A549 (cell line): ENCODE results near the gene LRCH2. TPM values are rescaled to one million over a fixed set of nuclear protein-coding genes. Genes with fewer than 3 reads are reported as not detected.
A peak's percentile ranks its signal among the peaks of the same experiment; 100 is the strongest.

Source experiments
- ATAC-seq, 2 experiments: fragments of 200-7000 bp in 1 of 2; fragments of >200 bp in 1 of 2; cut with Nextera tagmentation in 1 of 2; cut with Tn5 transposase in 1 of 2; 3 replicates each; pipeline versions ENCODE4 v1.8.0 to v1.9.1; 2018 to 2020; ENCODE audit warnings: mild to moderate bottlenecking in 1 of 2, moderate library complexity in 1 of 2
- CTCF ChIA-PET: fragments of 300-600 bp; sonication (Branson Sonifier 250); formaldehyde crosslinking; extraction: SDS; loops from one replicate; lab custom pipeline; 2021; ENCODE audit warnings: antibody characterized with exemption, inconsistent platforms; lab: Yijun Ruan, JAX
- POLR2A ChIA-PET: fragments of 350-600 bp; formaldehyde crosslinking; extraction: SDS; loops from one replicate; lab custom pipeline; 2021; ENCODE audit warnings: antibody characterized with exemption, inconsistent platforms; lab: Yijun Ruan, JAX
- DNase-seq, 2 experiments: peaks; one replicate each; pipeline versions ENCODE4 v3.0.0 to v3.0.0-alpha.2; 2011 to 2016; ENCODE audit warnings: low read depth in 1 of 2, low spot score in 1 of 2
- FAIRE-seq: peaks from 2 replicates; lab custom pipeline; 2011; peaks lifted over from hg19 to GRCh38; lab: Jason Lieb, UNC
- H3K27ac ChIP-seq, 2 experiments: fragments of >200 bp; sonication (Bioruptor Twin); formaldehyde crosslinking; 3 replicates each; pipeline ENCODE4 v1.5.1; 2016 to 2017
- H3K4me1 ChIP-seq: fragments of >200 bp; sonication (Bioruptor Twin); formaldehyde crosslinking; 3 replicates; pipeline ENCODE4 v1.6.1; 2016
- H3K4me2 ChIP-seq: fragments of >200 bp; sonication (Bioruptor Twin); formaldehyde crosslinking; 3 replicates; pipeline ENCODE4 v1.6.1; 2016
- H3K4me3 ChIP-seq: fragments of >200 bp; sonication (Bioruptor Twin); formaldehyde crosslinking; 3 replicates; pipeline ENCODE4 v1.5.1; 2016
- H3K9me3 ChIP-seq: fragments of >200 bp; sonication (Bioruptor Twin); formaldehyde crosslinking; 3 replicates; pipeline ENCODE4 v1.6.1; 2016
- CEBPB ChIP-seq, 2 experiments: fragments of >200 bp in 1 of 2; sonication (Bioruptor Twin) in 1 of 2; formaldehyde crosslinking in 1 of 2; IDR thresholded peaks; 2 replicates each; pipeline ENCODE4 v1.6.1; 2012 to 2016
- CHD2 ChIP-seq: fragments of 150-350 bp; IDR thresholded peaks from 2 replicates; pipeline ENCODE4 v1.6.1; 2014; ENCODE audit warnings: low read length; ENCODE audit not compliant: partially characterized antibody
- GATA3 ChIP-seq: IDR thresholded peaks from 2 replicates; pipeline ENCODE4 v1.6.1; 2012; ENCODE audit warnings: borderline replicate concordance
- HDAC2 ChIP-seq: fragments of 200-600 bp; sonication (generic); IDR thresholded peaks from 2 replicates; pipeline ENCODE4 v1.6.1; 2016
- HOXB13 ChIP-seq: fragments of 250-450 bp; sonication (Bioruptor Pico); IDR thresholded peaks from 2 replicates; pipeline ENCODE4 v1.5.0; 2020; ENCODE audit warnings: low read depth, mild to moderate bottlenecking, moderate library complexity
- JUNB ChIP-seq: fragments of >200 bp; sonication (Bioruptor Twin); formaldehyde crosslinking; IDR thresholded peaks from 2 replicates; pipeline ENCODE4 v1.6.1; 2016
- MAFK ChIP-seq: fragments of 450-650 bp; IDR thresholded peaks from 2 replicates; pipeline ENCODE4 v1.6.1; 2014; ENCODE audit not compliant: partially characterized antibody
- NFE2L2 ChIP-seq: fragments of 150-350 bp; conservative IDR thresholded peaks from 2 replicates; pipeline ENCODE4 v1.6.1; 2014; ENCODE audit warnings: low read length
- POLR2A ChIP-seq: IDR thresholded peaks from 2 replicates; pipeline ENCODE4 v1.6.1; 2012; ENCODE audit warnings: mild to moderate bottlenecking, low read length
- ZFP36 ChIP-seq: fragments of 450-650 bp; IDR thresholded peaks from 2 replicates; pipeline ENCODE4 v1.6.1; 2014; ENCODE audit warnings: borderline replicate concordance; ENCODE audit not compliant: partially characterized antibody
- WGBS: methylation state at CpG from one replicate; pipeline ENCODE4 v1.1.6; 2017; ENCODE audit errors: missing lambda C conversion rate; 5-methylcytosine and 5-hydroxymethylcytosine counted together
- polyA plus RNA-seq, 4 experiments: library from polyadenylated mRNA; depleted of rRNA in 3 of 4; stranded (reverse); fragments of >200 nt; fragmentation: RNase III in 1 of 4; extraction: RNeasy Plus Mini Kit Qiagen cat#74134 plus additional on column Dnase treatment in 1 of 4; gene quantifications; 2 replicates in 3 of 4; 3 replicates in 1 of 4; pipeline ENCODE4 v1.2.3, GENCODE V29; 2011 to 2017
- TF ChIP-seq, protein P1 (sequence below): fragments of 450-650 bp; IDR thresholded peaks from 2 replicates; pipeline ENCODE4 v1.6.1; 2014; ENCODE audit warnings: antibody characterized with exemption
- TF ChIP-seq, protein P2 (sequence below): fragments of 250-450 bp; sonication (Bioruptor Pico); IDR thresholded peaks from 2 replicates; pipeline ENCODE4 v1.5.0; 2020; ENCODE audit warnings: low read depth, mild to moderate bottlenecking, moderate library complexity
- TF ChIP-seq, protein P3 (sequence below): fragments of >200 bp; sonication (Bioruptor Twin); formaldehyde crosslinking; IDR thresholded peaks from 3 replicates; pipeline ENCODE4 v1.6.1; 2016
- TF ChIP-seq, protein P4 (sequence below): fragments of >200 bp; sonication (Bioruptor Twin); formaldehyde crosslinking; IDR thresholded peaks from 3 replicates; pipeline ENCODE4 v1.5.1; 2016

LRCH2 gene
- polyA plus RNA-seq, 2 of the 4 experiments (the other 2 are of a cell fraction) = 0.01 to 0.05 TPM

DNA sequence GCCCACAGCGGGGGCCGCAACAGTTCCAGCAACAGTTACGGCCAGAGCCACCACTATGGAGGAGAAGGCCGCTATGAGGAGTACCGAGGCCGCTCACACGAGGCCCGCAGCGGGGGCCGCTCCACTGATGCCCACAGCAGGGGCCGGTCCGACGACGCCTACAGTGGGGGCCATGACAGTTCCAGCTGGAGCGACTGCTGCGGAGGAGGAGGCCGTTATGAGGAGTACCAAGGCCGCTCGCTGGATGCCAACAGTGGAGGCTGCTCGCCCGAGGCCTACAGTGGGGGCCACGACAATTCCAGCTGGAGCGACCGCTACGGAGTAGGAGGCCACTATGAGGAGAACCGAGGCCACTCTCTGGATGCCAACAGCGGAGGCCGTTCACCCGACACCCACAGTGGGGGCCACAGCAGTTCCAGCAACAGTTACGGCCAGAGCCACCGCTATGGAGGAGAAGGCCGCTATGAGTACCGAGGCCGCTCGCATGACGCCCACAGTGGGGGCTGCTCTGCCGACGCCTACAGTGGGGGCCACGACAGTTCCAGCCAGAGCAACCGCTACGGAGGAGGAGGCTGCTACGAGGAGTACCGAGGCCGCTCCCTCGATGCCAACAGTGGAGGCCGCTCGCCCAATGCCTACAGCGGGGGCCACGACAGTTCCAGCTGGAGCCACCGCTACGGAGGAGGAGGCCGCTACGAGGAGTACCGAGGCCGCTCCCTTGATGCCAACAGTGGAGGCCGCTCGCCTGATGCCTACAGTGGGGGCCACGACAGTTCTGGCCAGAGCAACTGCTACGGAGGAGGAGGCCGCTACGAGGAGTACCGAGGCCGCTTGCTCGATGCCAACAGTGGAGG lies 43.0 kb downstream of the LRCH2 start:
- CTCF ChIA-PET = no interaction called here
- 100% methylated on average over 7 of the region's 64 CpGs for WGBS
- no peaks in the 10 kb centered on the region for H3K9me3 ChIP-seq
- no peak for DNase-seq
- TF ChIP-seq, protein P1, sequence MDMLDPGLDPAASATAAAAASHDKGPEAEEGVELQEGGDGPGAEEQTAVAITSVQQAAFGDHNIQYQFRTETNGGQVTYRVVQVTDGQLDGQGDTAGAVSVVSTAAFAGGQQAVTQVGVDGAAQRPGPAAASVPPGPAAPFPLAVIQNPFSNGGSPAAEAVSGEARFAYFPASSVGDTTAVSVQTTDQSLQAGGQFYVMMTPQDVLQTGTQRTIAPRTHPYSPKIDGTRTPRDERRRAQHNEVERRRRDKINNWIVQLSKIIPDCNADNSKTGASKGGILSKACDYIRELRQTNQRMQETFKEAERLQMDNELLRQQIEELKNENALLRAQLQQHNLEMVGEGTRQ = no peak
- TF ChIP-seq CHD2 (no peak), HOXB13 (CRISPR knock-in tag) (no peak), HDAC2 (no peak), ZFP36 (no peak), JUNB (no peak), GATA3 (no peak), NFE2L2 (no peak), MAFK (no peak), CEBPB (IDR thresholded peaks at IDR 0.05) (no peak), POLR2A (no peak)
- TF ChIP-seq, protein P2, sequence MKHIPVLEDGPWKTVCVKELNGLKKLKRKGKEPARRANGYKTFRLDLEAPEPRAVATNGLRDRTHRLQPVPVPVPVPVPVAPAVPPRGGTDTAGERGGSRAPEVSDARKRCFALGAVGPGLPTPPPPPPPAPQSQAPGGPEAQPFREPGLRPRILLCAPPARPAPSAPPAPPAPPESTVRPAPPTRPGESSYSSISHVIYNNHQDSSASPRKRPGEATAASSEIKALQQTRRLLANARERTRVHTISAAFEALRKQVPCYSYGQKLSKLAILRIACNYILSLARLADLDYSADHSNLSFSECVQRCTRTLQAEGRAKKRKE = no peak
- TF ChIP-seq, protein P3, sequence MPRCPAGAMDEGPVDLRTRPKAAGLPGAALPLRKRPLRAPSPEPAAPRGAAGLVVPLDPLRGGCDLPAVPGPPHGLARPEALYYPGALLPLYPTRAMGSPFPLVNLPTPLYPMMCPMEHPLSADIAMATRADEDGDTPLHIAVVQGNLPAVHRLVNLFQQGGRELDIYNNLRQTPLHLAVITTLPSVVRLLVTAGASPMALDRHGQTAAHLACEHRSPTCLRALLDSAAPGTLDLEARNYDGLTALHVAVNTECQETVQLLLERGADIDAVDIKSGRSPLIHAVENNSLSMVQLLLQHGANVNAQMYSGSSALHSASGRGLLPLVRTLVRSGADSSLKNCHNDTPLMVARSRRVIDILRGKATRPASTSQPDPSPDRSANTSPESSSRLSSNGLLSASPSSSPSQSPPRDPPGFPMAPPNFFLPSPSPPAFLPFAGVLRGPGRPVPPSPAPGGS = no peak
- TF ChIP-seq, protein P4, sequence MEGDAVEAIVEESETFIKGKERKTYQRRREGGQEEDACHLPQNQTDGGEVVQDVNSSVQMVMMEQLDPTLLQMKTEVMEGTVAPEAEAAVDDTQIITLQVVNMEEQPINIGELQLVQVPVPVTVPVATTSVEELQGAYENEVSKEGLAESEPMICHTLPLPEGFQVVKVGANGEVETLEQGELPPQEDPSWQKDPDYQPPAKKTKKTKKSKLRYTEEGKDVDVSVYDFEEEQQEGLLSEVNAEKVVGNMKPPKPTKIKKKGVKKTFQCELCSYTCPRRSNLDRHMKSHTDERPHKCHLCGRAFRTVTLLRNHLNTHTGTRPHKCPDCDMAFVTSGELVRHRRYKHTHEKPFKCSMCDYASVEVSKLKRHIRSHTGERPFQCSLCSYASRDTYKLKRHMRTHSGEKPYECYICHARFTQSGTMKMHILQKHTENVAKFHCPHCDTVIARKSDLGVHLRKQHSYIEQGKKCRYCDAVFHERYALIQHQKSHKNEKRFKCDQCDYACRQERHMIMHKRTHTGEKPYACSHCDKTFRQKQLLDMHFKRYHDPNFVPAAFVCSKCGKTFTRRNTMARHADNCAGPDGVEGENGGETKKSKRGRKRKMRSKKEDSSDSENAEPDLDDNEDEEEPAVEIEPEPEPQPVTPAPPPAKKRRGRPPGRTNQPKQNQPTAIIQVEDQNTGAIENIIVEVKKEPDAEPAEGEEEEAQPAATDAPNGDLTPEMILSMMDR = no peak
- TF ChIP-seq, all 56 proteins: peak for 0
- POLR2A ChIA-PET = no interaction called here
- H3K4me2 ChIP-seq = no peak overlapping the region
- no peaks in the 10 kb centered on the region for H3K4me1 ChIP-seq
- H3K4me3 ChIP-seq = no peak overlapping the region
- FAIRE-seq (no peak), ATAC-seq (no peak)
- H3K27ac ChIP-seq = no peak overlapping the region

DNA sequence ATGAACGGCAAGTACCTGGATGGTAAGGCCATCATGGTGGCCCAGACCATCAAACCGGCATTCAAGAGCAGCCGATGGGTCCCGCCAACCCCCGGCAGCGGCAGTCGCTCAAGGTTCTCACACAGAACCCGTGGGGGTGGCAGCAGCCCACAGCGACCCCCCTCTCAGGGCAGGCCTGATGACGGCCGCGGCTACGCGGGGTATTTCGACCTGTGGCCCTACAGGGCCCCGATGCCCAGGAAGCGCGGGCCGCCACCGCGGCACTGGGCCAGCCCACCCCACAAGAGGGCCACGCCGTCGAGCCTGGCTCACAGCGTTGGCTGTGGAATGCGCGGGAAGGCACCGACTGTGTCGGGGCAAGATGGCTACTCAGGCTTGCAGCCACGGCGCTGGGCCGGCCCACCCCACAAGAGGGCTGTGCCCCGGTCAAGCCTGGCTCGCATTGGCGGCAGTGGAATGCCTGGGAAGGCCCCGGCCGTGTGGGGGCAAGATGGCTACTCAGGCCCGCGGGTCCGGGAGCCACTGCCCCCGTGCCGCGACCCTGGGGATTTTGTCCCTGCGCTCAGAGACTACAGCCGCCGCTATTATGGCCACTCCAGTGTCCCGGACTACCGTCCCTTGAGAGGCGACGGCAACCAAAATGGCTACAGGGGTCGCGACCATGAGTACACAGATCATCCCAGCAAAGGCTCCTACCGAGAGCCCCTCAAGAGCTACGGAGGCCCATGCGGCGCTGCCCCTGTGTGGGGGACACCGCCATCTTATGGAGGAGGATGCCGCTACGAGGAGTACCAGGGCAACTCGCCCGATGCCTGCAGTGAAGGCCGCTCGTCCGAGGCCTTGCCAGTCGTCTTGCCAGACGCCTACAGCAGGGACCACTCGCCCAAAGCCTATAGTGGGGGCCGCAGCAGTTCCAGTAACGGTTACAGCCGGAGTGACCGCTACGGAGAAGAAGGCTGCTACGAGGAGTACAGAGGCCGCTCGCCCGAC lies 44.0 kb downstream of the LRCH2 start:
- no peak overlapping the region for H3K4me2 ChIP-seq
- ATAC-seq (no peak), FAIRE-seq (no peak), DNase-seq (no peak)
- no peak for TF ChIP-seq HOXB13 (CRISPR knock-in tag)
- no peak for TF ChIP-seq CEBPB (IDR thresholded peaks at IDR 0.05)
- no peak overlapping the region for H3K4me3 ChIP-seq
- ChIA-PET CTCF (no interaction called here), POLR2A (no interaction called here)
- H3K9me3 ChIP-seq = no peaks in the 10 kb centered on the region
- H3K4me1 ChIP-seq = no peaks in the 10 kb centered on the region
- no peak overlapping the region for H3K27ac ChIP-seq
- WGBS = 90% methylated on average over 16 of the region's 76 CpGs

DNA sequence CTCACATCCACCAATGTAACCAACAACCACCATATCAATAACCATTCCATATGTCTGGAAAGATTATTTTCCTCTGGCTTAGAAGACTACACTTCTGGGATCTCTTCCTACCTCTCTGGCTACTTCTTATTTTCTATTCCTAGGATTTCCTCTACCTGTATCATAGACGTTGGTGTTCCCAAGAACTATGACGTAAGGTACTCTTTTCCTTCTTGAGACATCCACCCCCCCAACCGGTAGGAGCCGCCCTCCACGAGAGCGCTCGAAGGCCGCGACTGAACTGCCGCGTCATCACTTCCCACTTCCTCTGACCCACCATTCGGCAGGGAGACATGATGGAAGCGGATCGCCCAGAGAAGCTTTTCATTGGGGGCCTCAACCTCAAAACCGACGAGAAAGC lies 44.8 kb downstream of the LRCH2 start, which contains the start of gene RBMXL3:
Gene RBMXL3, plus strand, starts transcription at position 301 of the 400 bp plus-strand sequence. Its CDS starts 32 bp downstream, at position 333.
- Histone ChIP-seq H3K27ac (no peak within 1 kb of the TSS), H3K4me2 (no peak within 1 kb of the TSS), H3K4me1 (no peaks in the 10 kb centered on the region), H3K4me3 (no peak within 1 kb of the TSS), H3K9me3 (no peaks in the 10 kb centered on the region)
- TF ChIP-seq, protein P1 = no peak
- peak; percentile 31 for TF ChIP-seq MAFK
- no peak for ATAC-seq
- POLR2A ChIA-PET = no interaction called here
- FAIRE-seq = no peak
- CTCF ChIA-PET = no interaction called here
- WGBS = 87% methylated on average over 16 of the region's 16 CpGs
- no peak for DNase-seq
